Neural progenitor cell (in vitro differentiated cells): ENCODE data around the gene IPO4. TPM values are rescaled to one million over a fixed set of nuclear protein-coding genes. Genes with fewer than 3 reads are reported as not detected.

Experiments used
- DNase-seq: peaks from one replicate; pipeline ENCODE4 v3.0.0-alpha.2; 2016; ENCODE audit warnings: low spot score
- H2AFZ ChIP-seq: fragments of 200-600 bp; sonication (generic); replicated peaks from 2 replicates; pipeline ENCODE4 v1.6.1; 2016; ENCODE audit warnings: antibody characterized with exemption
- H3F3A ChIP-seq: fragments of 200-600 bp; sonication (generic); 2 replicates; pipeline ENCODE4 v1.6.1; 2016; ENCODE audit warnings: antibody characterized with exemption, low read depth
- H3K27ac ChIP-seq: fragments of 200-600 bp; sonication (generic); 2 replicates; pipeline ENCODE4 v1.5.1; 2016; ENCODE audit warnings: mild to moderate bottlenecking
- H3K27me3 ChIP-seq: fragments of 200-600 bp; sonication (generic); 2 replicates; pipeline ENCODE4 v1.6.1; 2016; ENCODE audit warnings: mild to moderate bottlenecking, moderate library complexity
- H3K36me3 ChIP-seq: fragments of 200-600 bp; sonication (generic); 2 replicates; pipeline ENCODE4 v1.5.1; 2016
- H3K4me1 ChIP-seq: fragments of 200-600 bp; sonication (generic); 2 replicates; pipeline ENCODE4 v1.6.1; 2016; ENCODE audit warnings: mixed run types
- H3K4me2 ChIP-seq: fragments of 200-600 bp; sonication (generic); 2 replicates; pipeline ENCODE4 v1.6.1; 2016
- H3K4me3 ChIP-seq: fragments of 200-600 bp; sonication (generic); 2 replicates; pipeline ENCODE4 v1.5.1; 2016
- H3K79me2 ChIP-seq: fragments of 200-600 bp; sonication (generic); 2 replicates; pipeline ENCODE4 v1.6.1; 2016; ENCODE audit warnings: low read depth
- H3K9ac ChIP-seq: fragments of 200-600 bp; sonication (generic); 2 replicates; pipeline ENCODE4 v1.6.1; 2016
- H3K9me3 ChIP-seq: fragments of 200-600 bp; sonication (generic); 2 replicates; pipeline ENCODE4 v1.5.1; 2016; ENCODE audit warnings: low read depth
- H4K20me1 ChIP-seq: fragments of 200-600 bp; sonication (generic); 2 replicates; pipeline ENCODE4 v1.6.1; 2016; ENCODE audit warnings: low read depth
- H3K27ac Mint-ChIP-seq: 3 replicates; pipeline ENCODE4 v1.8.0; 2021; ENCODE audit warnings: mixed read lengths
- H3K27me3 Mint-ChIP-seq: 2 replicates; pipeline ENCODE4 v1.8.0; 2022; ENCODE audit warnings: low read depth, mild to moderate bottlenecking, inconsistent platforms, moderate library complexity, mixed read lengths; ENCODE audit not compliant: insufficient read depth
- H3K36me3 Mint-ChIP-seq: 3 replicates; pipeline ENCODE4 v1.8.0; 2021; ENCODE audit warnings: mixed read lengths
- H3K4me1 Mint-ChIP-seq: 3 replicates; pipeline ENCODE4 v1.8.0; 2021; ENCODE audit warnings: mixed read lengths
- H3K4me3 Mint-ChIP-seq: 3 replicates; pipeline ENCODE4 v1.8.0; 2021; ENCODE audit warnings: mild to moderate bottlenecking, moderate library complexity, mixed read lengths
- H3K9me3 Mint-ChIP-seq: 3 replicates; pipeline ENCODE4 v1.8.0; 2020; ENCODE audit warnings: mixed read lengths
- CTCF ChIP-seq: fragments of 200-600 bp; sonication (generic); IDR thresholded peaks from 2 replicates; pipeline ENCODE4 v1.5.1; 2017; ENCODE audit warnings: antibody characterized with exemption, mild to moderate bottlenecking
- EZH2 ChIP-seq: fragments of 200-600 bp; sonication (generic); IDR thresholded peaks from 2 replicates; pipeline ENCODE4 v1.6.1; 2017; ENCODE audit warnings: antibody characterized with exemption, mild to moderate bottlenecking, moderate library complexity
- EZH2phosphoT487 ChIP-seq: fragments of 200-600 bp; sonication (generic); IDR thresholded peaks from 2 replicates; pipeline ENCODE4 v1.6.1; 2017; ENCODE audit warnings: antibody characterized with exemption
- microRNA-seq: library from miRNA; unstranded; fragments of <30 nt; microRNA quantifications from one replicate; pipeline ENCODE4, GENCODE V29; 2016
- small RNA-seq: library from RNA; depleted of rRNA; stranded (forward); fragments of <200 nt; gene quantifications from one replicate; pipeline ENCODE3, GENCODE V24; 2015
- total RNA-seq: library from RNA; depleted of rRNA; stranded (reverse); fragments of >200 nt; gene quantifications from 2 replicates; pipeline ENCODE4 v1.2.3, GENCODE V29; 2015; ENCODE audit warnings: low replicate concordance

Gene IPO4
- total RNA-seq, 1 donor from 2014 or later, result 15.9 TPM

- Histone ChIP-seq H3K27ac (no peak within 1 kb of the TSS), H3K27me3 (no peaks in the 10 kb centered on the region), H3K79me2 (no peaks in the 10 kb centered on the region), H3K9me3 (no peaks in the 10 kb centered on the region), H3K36me3 (no peaks in the 10 kb centered on the region), H3K4me2 (no peak within 1 kb of the TSS), H3K4me3 (no peak within 1 kb of the TSS), H4K20me1 (no peaks in the 10 kb centered on the region), H3K4me1 (no peaks in the 10 kb centered on the region), H3K9ac (no peak within 1 kb of the TSS), H2AFZ (no peak within 1 kb of the TSS), H3F3A (peaks cover 10% of the 10 kb centered on the region)
- no peak within 1 kb of the TSS for H3K27ac Mint-ChIP-seq
- peaks cover 4% of the 10 kb centered on the region for H3K27me3 Mint-ChIP-seq
- H3K9me3 Mint-ChIP-seq, result no peaks in the 10 kb centered on the region
- no peak for DNase-seq
- no peak for TF ChIP-seq CTCF
- TF ChIP-seq EZH2phosphoT487, result no peak
- no peak for TF ChIP-seq EZH2
- no peaks in the 10 kb centered on the region for H3K36me3 Mint-ChIP-seq
- H3K4me3 Mint-ChIP-seq, result no peak within 1 kb of the TSS
- peaks cover 3% of the 10 kb centered on the region for H3K4me1 Mint-ChIP-seq
Measured at GRCh38 chr14:24130380-24130716, 58.3 kb downstream of the IPO4 start, which contains the start of gene FITM1. TSS of gene FITM1 (plus strand) at chr14:24130659. CDS start at chr14:24131564, 905 bp downstream.

Small RNA genes within 50 kb of the gene (microRNA-seq; reads per million reads assigned to microRNA genes)
- not detected for gene MIR7703

Small RNA genes within 50 kb of the gene (small RNA-seq; reads per million reads assigned to genes)
- gene AL136295.4 (not detected), gene CHMP4A (not detected), gene IPO4 (not detected), gene IRF9 (not detected), gene MDP1 (not detected), gene RNA5SP383 (not detected)

Other genes with a start within 250 kb of the IPO4 start
- 18.6 and 20.4 TPM in 2 replicates for gene DHRS4, start 235.0 kb downstream of the IPO4 start, total RNA-seq
- gene DHRS4L2, start 199.9 kb downstream of the IPO4 start, total RNA-seq, result 3.6 and 7.4 TPM in 2 replicates
- 0.77 and 1.4 TPM in 2 replicates for gene CARMIL3, start 136.8 kb downstream of the IPO4 start, total RNA-seq
- gene CPNE6, start 117.3 kb downstream of the IPO4 start, total RNA-seq, result not detected in 2 replicates
- gene PCK2, start 94.5 kb downstream of the IPO4 start, total RNA-seq, result 11.1 and 26.6 TPM in 2 replicates
- gene DCAF11, start 74.0 kb downstream of the IPO4 start, total RNA-seq, result 66.5 and 83.8 TPM in 2 replicates
- 0.54 and 1.9 TPM in 2 replicates for gene NRL, start 73.9 kb downstream of the IPO4 start, total RNA-seq
- gene FITM1, start 58.2 kb downstream of the IPO4 start, total RNA-seq, result 0.77 and 1.2 TPM in 2 replicates
- gene PSME1, start 52.6 kb downstream of the IPO4 start, total RNA-seq, result 32.7 and 37.5 TPM in 2 replicates
- 14.0 and 23.8 TPM in 2 replicates for gene EMC9, start 47.2 kb downstream of the IPO4 start, total RNA-seq
- 43.5 and 53.5 TPM in 2 replicates for gene PSME2, start 42.2 kb downstream of the IPO4 start, total RNA-seq
- 28.8 and 38.3 TPM in 2 replicates for gene RNF31, start 41.3 kb downstream of the IPO4 start, total RNA-seq
- gene IRF9, start 27.6 kb downstream of the IPO4 start, total RNA-seq, result 6.9 and 9.7 TPM in 2 replicates
- gene REC8, start 16.7 kb downstream of the IPO4 start, total RNA-seq, result 34.6 and 59.8 TPM in 2 replicates
- gene TM9SF1, start 6.6 kb upstream of the IPO4 start, total RNA-seq, result 30.5 and 37.6 TPM in 2 replicates
- not detected in 2 replicates for gene TSSK4, start 16.9 kb upstream of the IPO4 start, total RNA-seq
- 35.3 and 37.1 TPM in 2 replicates for gene CHMP4A, start 24.7 kb upstream of the IPO4 start, total RNA-seq
- gene MDP1, start 27.2 kb upstream of the IPO4 start, total RNA-seq, result 18.3 and 20.1 TPM in 2 replicates
- gene NEDD8, start 43.6 kb upstream of the IPO4 start, total RNA-seq, result 170 and 220 TPM in 2 replicates
- gene GMPR2, start 44.1 kb upstream of the IPO4 start, total RNA-seq, result 98.4 and 101 TPM in 2 replicates
- gene TINF2, start 53.8 kb upstream of the IPO4 start, total RNA-seq, result 32.6 and 42.5 TPM in 2 replicates
- 2.6 and 4.9 TPM in 2 replicates for gene TGM1, start 74.4 kb upstream of the IPO4 start, total RNA-seq
- gene RABGGTA, start 82.8 kb upstream of the IPO4 start, total RNA-seq, result 7.1 and 22.9 TPM in 2 replicates
- gene DHRS1, start 111.0 kb upstream of the IPO4 start, total RNA-seq, result 19.7 and 27.4 TPM in 2 replicates
- 14.8 and 24.7 TPM in 2 replicates for gene NOP9, start 111.0 kb upstream of the IPO4 start, total RNA-seq
- gene CIDEB, start 119.2 kb upstream of the IPO4 start, total RNA-seq, result 0.12 TPM in 1 of 2 replicates, not detected in the other
- 1.8 and 9.0 TPM in 2 replicates for gene LTB4R2, start 121.3 kb upstream of the IPO4 start, total RNA-seq
- gene LTB4R, start 122.7 kb upstream of the IPO4 start, total RNA-seq, result 1.9 and 4.6 TPM in 2 replicates
- not detected in 2 replicates for gene ADCY4, start 146.3 kb upstream of the IPO4 start, total RNA-seq
- gene RIPK3, start 151.2 kb upstream of the IPO4 start, total RNA-seq, result not detected in 2 replicates
- 38.2 and 95.3 TPM in 2 replicates for gene NFATC4, start 179.4 kb upstream of the IPO4 start, total RNA-seq
- gene NYNRIN, start 210.2 kb upstream of the IPO4 start, total RNA-seq, result 15.5 and 34.3 TPM in 2 replicates
- 0.25 TPM in 1 of 2 replicates, not detected in the other for gene CBLN3, start 240.9 kb upstream of the IPO4 start, total RNA-seq
- 20.4 and 34.7 TPM in 2 replicates for gene KHNYN, start 241.1 kb upstream of the IPO4 start, total RNA-seq